ENCODE measurements around the gene PSMD13.

DNA sequence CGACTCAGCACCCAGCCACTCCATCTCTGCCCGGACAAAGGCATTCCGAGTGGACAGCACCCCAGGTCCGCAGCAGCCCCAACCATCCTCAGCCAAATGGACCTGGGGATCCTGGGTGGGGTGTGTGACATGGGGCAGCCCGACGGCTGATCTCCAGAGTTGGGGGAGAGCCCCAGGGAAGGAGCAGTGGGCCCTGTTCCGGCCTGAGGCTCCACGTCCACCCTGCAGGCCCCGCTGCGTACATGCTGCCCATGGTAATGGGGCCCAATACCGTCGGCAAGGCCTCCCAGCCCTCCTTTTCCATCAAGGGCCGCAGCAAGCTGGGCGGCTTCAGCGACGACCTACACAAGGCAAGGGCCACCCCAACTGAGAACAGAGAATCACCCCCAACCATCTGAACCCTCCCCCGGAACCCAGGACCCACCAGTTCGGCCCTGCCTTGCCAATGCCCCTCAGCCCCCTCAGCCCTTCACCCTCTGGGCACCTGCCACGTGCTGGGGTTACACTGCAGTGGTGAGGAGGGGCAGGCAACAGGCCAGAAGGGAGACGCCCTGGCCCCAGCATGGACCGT, 38.5 kb upstream of the PSMD13 start:
- TF ChIP-seq POLR2AphosphoS5 (IDR thresholded peaks at IDR 0.05; ENCODE audit: low read depth, low read length) (no peak), TAF1 (IDR thresholded peaks at IDR 0.05; ENCODE audit: borderline replicate concordance, insufficient read depth, low read length) (no peak)
- TF ChIP-seq, protein P1, sequence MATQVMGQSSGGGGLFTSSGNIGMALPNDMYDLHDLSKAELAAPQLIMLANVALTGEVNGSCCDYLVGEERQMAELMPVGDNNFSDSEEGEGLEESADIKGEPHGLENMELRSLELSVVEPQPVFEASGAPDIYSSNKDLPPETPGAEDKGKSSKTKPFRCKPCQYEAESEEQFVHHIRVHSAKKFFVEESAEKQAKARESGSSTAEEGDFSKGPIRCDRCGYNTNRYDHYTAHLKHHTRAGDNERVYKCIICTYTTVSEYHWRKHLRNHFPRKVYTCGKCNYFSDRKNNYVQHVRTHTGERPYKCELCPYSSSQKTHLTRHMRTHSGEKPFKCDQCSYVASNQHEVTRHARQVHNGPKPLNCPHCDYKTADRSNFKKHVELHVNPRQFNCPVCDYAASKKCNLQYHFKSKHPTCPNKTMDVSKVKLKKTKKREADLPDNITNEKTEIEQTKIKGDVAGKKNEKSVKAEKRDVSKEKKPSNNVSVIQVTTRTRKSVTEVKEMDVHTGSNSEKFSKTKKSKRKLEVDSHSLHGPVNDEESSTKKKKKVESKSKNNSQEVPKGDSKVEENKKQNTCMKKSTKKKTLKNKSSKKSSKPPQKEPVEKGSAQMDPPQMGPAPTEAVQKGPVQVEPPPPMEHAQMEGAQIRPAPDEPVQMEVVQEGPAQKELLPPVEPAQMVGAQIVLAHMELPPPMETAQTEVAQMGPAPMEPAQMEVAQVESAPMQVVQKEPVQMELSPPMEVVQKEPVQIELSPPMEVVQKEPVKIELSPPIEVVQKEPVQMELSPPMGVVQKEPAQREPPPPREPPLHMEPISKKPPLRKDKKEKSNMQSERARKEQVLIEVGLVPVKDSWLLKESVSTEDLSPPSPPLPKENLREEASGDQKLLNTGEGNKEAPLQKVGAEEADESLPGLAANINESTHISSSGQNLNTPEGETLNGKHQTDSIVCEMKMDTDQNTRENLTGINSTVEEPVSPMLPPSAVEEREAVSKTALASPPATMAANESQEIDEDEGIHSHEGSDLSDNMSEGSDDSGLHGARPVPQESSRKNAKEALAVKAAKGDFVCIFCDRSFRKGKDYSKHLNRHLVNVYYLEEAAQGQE (IDR thresholded peaks at IDR 0.05; ENCODE audit: insufficient read depth in 1 of 2, low read depth in 2 of 2, low read length in 2 of 2) = no peak
